Effector memory CD8-positive, alpha-beta T cell (primary cell): Measurements from ENCODE around the gene PTPRD.
"Not testable (repeated sequence)": the region's sequence is repeated elsewhere in the genome, so short reads cannot be mapped to it uniquely, and the experiment has no call there.

Experiments
- ATAC-seq: fragments of 150-1000 bp; cut with Tn5 transposase; replicated peaks from 2 replicates; pipeline ENCODE4 v1.10.0; 2021; ENCODE audit warnings: mild to moderate bottlenecking, moderate library complexity
- DNase-seq, 3 experiments: peaks; one replicate each; pipeline ENCODE4 v3.0.0; 2021
- H3K27ac Mint-ChIP-seq, 2 donors: one replicate each; pipeline ENCODE4 v1.8.0; 2022; ENCODE audit warnings: mild to moderate bottlenecking in 2 of 2, mixed read lengths in 2 of 2, moderate library complexity in 2 of 2
- H3K27me3 Mint-ChIP-seq, 2 donors: one replicate each; pipeline ENCODE4 v1.8.0; 2022; ENCODE audit warnings: mixed read lengths in 2 of 2
- H3K36me3 Mint-ChIP-seq: one replicate; pipeline ENCODE4 v1.8.0; 2022; ENCODE audit warnings: mild to moderate bottlenecking, moderate library complexity, mixed read lengths; ENCODE audit not compliant: insufficient read depth
- H3K4me1 Mint-ChIP-seq, 2 donors: one replicate each; pipeline ENCODE4 v1.8.0; 2022; ENCODE audit warnings: low read depth in 2 of 2, mixed read lengths in 2 of 2
- H3K4me3 Mint-ChIP-seq, 2 donors: one replicate each; pipeline ENCODE4 v1.8.0; 2022; ENCODE audit warnings: mild to moderate bottlenecking in 2 of 2, mixed read lengths in 2 of 2, moderate library complexity in 2 of 2
- H3K9me3 Mint-ChIP-seq, 2 donors: one replicate each; pipeline ENCODE4 v1.8.0; 2022; ENCODE audit warnings: mixed read lengths in 2 of 2

The PTPRD gene

GRCh38 chr9:9492506-9492905 is 1120.3 kb downstream of the PTPRD start:
- no peak for ATAC-seq
- no peaks in the 10 kb centered on the region for H3K4me1 Mint-ChIP-seq
- DNase-seq: no peak
- no peaks in the 10 kb centered on the region for H3K36me3 Mint-ChIP-seq
- no peak overlapping the region for H3K4me3 Mint-ChIP-seq
- H3K9me3 Mint-ChIP-seq: peaks cover 10 to 28% of the 10 kb centered on the region in 2 donors
- no peak overlapping the region for H3K27ac Mint-ChIP-seq
- H3K27me3 Mint-ChIP-seq: no peaks in the 10 kb centered on the region

GRCh38 chr9:9489183-9489582 is 1123.6 kb downstream of the PTPRD start:
- DNase-seq (no peak), ATAC-seq (no peak)
- Mint-ChIP-seq H3K27me3 (no peaks in the 10 kb centered on the region), H3K27ac (no peak overlapping the region), H3K4me1 (no peaks in the 10 kb centered on the region), H3K36me3 (no peaks in the 10 kb centered on the region), H3K4me3 (no peak overlapping the region), H3K9me3 (peaks cover 11 to 18% of the 10 kb centered on the region in 2 donors)

GRCh38 chr9:9483175-9483574 is 1129.6 kb downstream of the PTPRD start:
- Mint-ChIP-seq H3K9me3 (peaks cover 9 to 14% of the 10 kb centered on the region in 2 donors), H3K27ac (no peak overlapping the region), H3K27me3 (no peaks in the 10 kb centered on the region), H3K36me3 (no peaks in the 10 kb centered on the region), H3K4me1 (no peaks in the 10 kb centered on the region), H3K4me3 (no peak overlapping the region)
- no peak for ATAC-seq
- no peak for DNase-seq

GRCh38 chr9:9478741-9479140 is 1134.1 kb downstream of the PTPRD start:
- no peak for ATAC-seq
- H3K4me3 Mint-ChIP-seq: no peak overlapping the region
- no peaks in the 10 kb centered on the region for H3K27me3 Mint-ChIP-seq
- no peaks in the 10 kb centered on the region for H3K4me1 Mint-ChIP-seq
- peaks cover 4 to 7% of the 10 kb centered on the region in 2 donors for H3K9me3 Mint-ChIP-seq
- H3K36me3 Mint-ChIP-seq: no peaks in the 10 kb centered on the region
- DNase-seq: no peak
- no peak overlapping the region for H3K27ac Mint-ChIP-seq

GRCh38 chr9:9469271-9469670 is 1143.5 kb downstream of the PTPRD start:
- no peak overlapping the region for H3K27ac Mint-ChIP-seq
- ATAC-seq (no peak), DNase-seq (no peak)
- H3K4me1 Mint-ChIP-seq: no peaks in the 10 kb centered on the region
- H3K4me3 Mint-ChIP-seq: no peak overlapping the region
- H3K27me3 Mint-ChIP-seq: no peaks in the 10 kb centered on the region
- H3K36me3 Mint-ChIP-seq: no peaks in the 10 kb centered on the region
- peaks cover 6 to 7% of the 10 kb centered on the region in 2 donors for H3K9me3 Mint-ChIP-seq

GRCh38 chr9:9441874-9442273 is 1170.9 kb downstream of the PTPRD start:
- DNase-seq, H3K4me3 Mint-ChIP-seq, H3K36me3 Mint-ChIP-seq, H3K4me1 Mint-ChIP-seq, H3K27ac Mint-ChIP-seq, H3K27me3 Mint-ChIP-seq, ATAC-seq: not testable (repeated sequence)
- peaks cover 8 to 18% of the 10 kb centered on the region in 2 donors for H3K9me3 Mint-ChIP-seq

- no peak for DNase-seq
- H3K27ac Mint-ChIP-seq: no peak overlapping the region
- no peaks in the 10 kb centered on the region for H3K36me3 Mint-ChIP-seq
- H3K4me1 Mint-ChIP-seq: no peaks in the 10 kb centered on the region
- no peaks in the 10 kb centered on the region for H3K27me3 Mint-ChIP-seq
- no peak overlapping the region for H3K4me3 Mint-ChIP-seq
- no peak for ATAC-seq
- peaks cover 10 to 20% of the 10 kb centered on the region in 2 donors for H3K9me3 Mint-ChIP-seq
These were observed 1175.2 kb downstream of the PTPRD start for GRCh38 chr9:9437641-9438040.

GRCh38 chr9:9426454-9426853 is 1186.3 kb downstream of the PTPRD start:
- not testable (repeated sequence) for H3K4me3 Mint-ChIP-seq, DNase-seq, H3K27me3 Mint-ChIP-seq, H3K4me1 Mint-ChIP-seq, ATAC-seq, H3K27ac Mint-ChIP-seq, H3K36me3 Mint-ChIP-seq
- H3K9me3 Mint-ChIP-seq: peaks cover 7 to 21% of the 10 kb centered on the region in 2 donors

GRCh38 chr9:9412241-9412640 is 1200.6 kb downstream of the PTPRD start:
- Mint-ChIP-seq H3K9me3 (peaks cover 3 to 6% of the 10 kb centered on the region in 2 donors), H3K4me1 (no peaks in the 10 kb centered on the region), H3K4me3 (no peak overlapping the region), H3K36me3 (no peaks in the 10 kb centered on the region), H3K27ac (no peak overlapping the region), H3K27me3 (no peaks in the 10 kb centered on the region)
- no peak for ATAC-seq
- DNase-seq: no peak

- Mint-ChIP-seq H3K9me3 (peaks cover 0 to 3% of the 10 kb centered on the region in 2 donors), H3K36me3 (no peaks in the 10 kb centered on the region), H3K4me1 (no peaks in the 10 kb centered on the region), H3K4me3 (no peak overlapping the region), H3K27ac (no peak overlapping the region), H3K27me3 (no peaks in the 10 kb centered on the region)
- ATAC-seq (no peak), DNase-seq (no peak)
These were observed 1202.1 kb downstream of the PTPRD start for GRCh38 chr9:9410736-9411135.

- H3K4me1 Mint-ChIP-seq: no peaks in the 10 kb centered on the region
- H3K9me3 Mint-ChIP-seq: peaks cover 10 to 12% of the 10 kb centered on the region in 2 donors
- H3K27me3 Mint-ChIP-seq: no peaks in the 10 kb centered on the region
- ATAC-seq (no peak), DNase-seq (no peak)
- H3K36me3 Mint-ChIP-seq: no peaks in the 10 kb centered on the region
- H3K27ac Mint-ChIP-seq: no peak overlapping the region
- H3K4me3 Mint-ChIP-seq: no peak overlapping the region
These were observed 1212.8 kb downstream of the PTPRD start for GRCh38 chr9:9399982-9400381.

GRCh38 chr9:9396518-9396917 is 1216.3 kb downstream of the PTPRD start:
- H3K36me3 Mint-ChIP-seq: no peaks in the 10 kb centered on the region
- no peak for ATAC-seq
- no peak overlapping the region for H3K4me3 Mint-ChIP-seq
- DNase-seq: no peak
- no peaks in the 10 kb centered on the region for H3K4me1 Mint-ChIP-seq
- H3K9me3 Mint-ChIP-seq: peaks cover 0 to 5% of the 10 kb centered on the region in 2 donors
- no peak overlapping the region for H3K27ac Mint-ChIP-seq
- H3K27me3 Mint-ChIP-seq: no peaks in the 10 kb centered on the region

GRCh38 chr9:9395539-9395938 is 1217.3 kb downstream of the PTPRD start:
- H3K27me3 Mint-ChIP-seq: no peaks in the 10 kb centered on the region
- H3K27ac Mint-ChIP-seq: no peak overlapping the region
- peaks cover 0 to 5% of the 10 kb centered on the region in 2 donors for H3K9me3 Mint-ChIP-seq
- no peaks in the 10 kb centered on the region for H3K36me3 Mint-ChIP-seq
- no peak overlapping the region for H3K4me3 Mint-ChIP-seq
- no peaks in the 10 kb centered on the region for H3K4me1 Mint-ChIP-seq
- no peak for DNase-seq
- ATAC-seq: no peak

GRCh38 chr9:9392755-9393154 is 1220.0 kb downstream of the PTPRD start:
- H3K27me3 Mint-ChIP-seq: no peaks in the 10 kb centered on the region
- no peaks in the 10 kb centered on the region for H3K4me1 Mint-ChIP-seq
- no peak for ATAC-seq
- H3K27ac Mint-ChIP-seq: no peak overlapping the region
- H3K36me3 Mint-ChIP-seq: no peaks in the 10 kb centered on the region
- no peak overlapping the region for H3K4me3 Mint-ChIP-seq
- peaks cover 8 to 9% of the 10 kb centered on the region in 2 donors for H3K9me3 Mint-ChIP-seq
- no peak for DNase-seq

- no peak for ATAC-seq
- Mint-ChIP-seq H3K36me3 (no peaks in the 10 kb centered on the region), H3K4me1 (no peaks in the 10 kb centered on the region), H3K27me3 (no peaks in the 10 kb centered on the region), H3K4me3 (no peak overlapping the region), H3K9me3 (peaks cover 6 to 9% of the 10 kb centered on the region in 2 donors), H3K27ac (no peak overlapping the region)
- no peak for DNase-seq
These were observed 1222.9 kb downstream of the PTPRD start for GRCh38 chr9:9389904-9390303.
